HCT116 (cell line): ENCODE data around the gene DKK2.

Source experiments
- ATF3 ChIP-seq: IDR thresholded peaks from 2 replicates; pipeline ENCODE4 v1.6.1; 2012
- CEBPB ChIP-seq: IDR thresholded peaks from 2 replicates; pipeline ENCODE4 v1.6.1; 2012; ENCODE audit warnings: low read depth
- CTCF ChIP-seq, 3 experiments: fragments of 200-600 bp in 1 of 3; sonication (generic) in 1 of 3; IDR thresholded peaks in 2 of 3; conservative IDR thresholded peaks in 1 of 3; 2 replicates each; pipeline ENCODE4 v1.5.1; 2012 to 2017; ENCODE audit warnings: low read depth in 2 of 3, low read length in 2 of 3, antibody characterized with exemption in 1 of 3, borderline replicate concordance in 1 of 3, control low read depth in 1 of 3, mild to moderate bottlenecking in 1 of 3, mixed read lengths in 1 of 3, mixed run types in 1 of 3, moderate library complexity in 1 of 3; ENCODE audit not compliant: insufficient read depth in 1 of 3
- ELF1 ChIP-seq: IDR thresholded peaks from 2 replicates; pipeline ENCODE4 v1.6.1; 2012; ENCODE audit warnings: low read depth, borderline replicate concordance
- EZH2 ChIP-seq: fragments of 200-600 bp; sonication (generic); IDR thresholded peaks from 2 replicates; pipeline ENCODE4 v1.6.1; 2017; ENCODE audit warnings: antibody characterized with exemption, mixed run types
- JUND ChIP-seq: IDR thresholded peaks from 2 replicates; pipeline ENCODE4 v1.6.1; 2012
- POLR2A ChIP-seq: IDR thresholded peaks from 2 replicates; pipeline ENCODE4 v1.7.0; 2011; ENCODE audit warnings: borderline replicate concordance; ENCODE audit not compliant: insufficient read depth, insufficient read length; ENCODE audit errors: extremely low read depth
- POLR2AphosphoS5 ChIP-seq: IDR thresholded peaks from 2 replicates; pipeline ENCODE4 v1.6.1; 2011; ENCODE audit warnings: mild to moderate bottlenecking, low read depth, low read length, moderate library complexity
- REST ChIP-seq: IDR thresholded peaks from 2 replicates; pipeline ENCODE4 v1.6.1; 2012; ENCODE audit warnings: low read depth
- SIN3A ChIP-seq: IDR thresholded peaks from 2 replicates; pipeline ENCODE4 v1.6.1; 2012; ENCODE audit warnings: low read depth
- SP1 ChIP-seq: IDR thresholded peaks from 2 replicates; pipeline ENCODE4 v1.6.1; 2012; ENCODE audit warnings: low read depth
- ZBTB33 ChIP-seq: IDR thresholded peaks from 2 replicates; pipeline ENCODE4 v1.6.1; 2011; ENCODE audit warnings: mild to moderate bottlenecking, low read length, moderate library complexity; ENCODE audit not compliant: insufficient replicate concordance; ENCODE audit errors: extremely low read depth

- no peak for TF ChIP-seq POLR2A
- TF ChIP-seq ATF3: no peak
- TF ChIP-seq CTCF (IDR thresholded peaks at IDR 0.05 in 2 of 3, conservative IDR thresholded peaks at IDR 0.05 in 1 of 3; ENCODE audit: borderline replicate concordance in 1 of 3, insufficient read depth in 1 of 3, low read depth in 2 of 3, low read length in 2 of 3): no peak
- no peak for TF ChIP-seq ZBTB33
- TF ChIP-seq SIN3A: no peak
- no peak for TF ChIP-seq POLR2AphosphoS5
- no peak for TF ChIP-seq CEBPB
- no peak for TF ChIP-seq EZH2
- no peak for TF ChIP-seq SP1
- no peak for TF ChIP-seq JUND
- no peak for TF ChIP-seq ELF1
- TF ChIP-seq REST: no peak
These were observed 30.5 kb upstream of the DKK2 start for GRCh38 chr4:107066621-107067020.
